ENCODE measurements around the gene INO80E. TPM values are rescaled to one million over a fixed set of nuclear protein-coding genes. Genes with fewer than 3 reads are reported as not detected.

Gene INO80E
- polyA plus RNA-seq, 1 of the 3 experiments (the other 2 are of a cell fraction): 46.6 TPM

DNA sequence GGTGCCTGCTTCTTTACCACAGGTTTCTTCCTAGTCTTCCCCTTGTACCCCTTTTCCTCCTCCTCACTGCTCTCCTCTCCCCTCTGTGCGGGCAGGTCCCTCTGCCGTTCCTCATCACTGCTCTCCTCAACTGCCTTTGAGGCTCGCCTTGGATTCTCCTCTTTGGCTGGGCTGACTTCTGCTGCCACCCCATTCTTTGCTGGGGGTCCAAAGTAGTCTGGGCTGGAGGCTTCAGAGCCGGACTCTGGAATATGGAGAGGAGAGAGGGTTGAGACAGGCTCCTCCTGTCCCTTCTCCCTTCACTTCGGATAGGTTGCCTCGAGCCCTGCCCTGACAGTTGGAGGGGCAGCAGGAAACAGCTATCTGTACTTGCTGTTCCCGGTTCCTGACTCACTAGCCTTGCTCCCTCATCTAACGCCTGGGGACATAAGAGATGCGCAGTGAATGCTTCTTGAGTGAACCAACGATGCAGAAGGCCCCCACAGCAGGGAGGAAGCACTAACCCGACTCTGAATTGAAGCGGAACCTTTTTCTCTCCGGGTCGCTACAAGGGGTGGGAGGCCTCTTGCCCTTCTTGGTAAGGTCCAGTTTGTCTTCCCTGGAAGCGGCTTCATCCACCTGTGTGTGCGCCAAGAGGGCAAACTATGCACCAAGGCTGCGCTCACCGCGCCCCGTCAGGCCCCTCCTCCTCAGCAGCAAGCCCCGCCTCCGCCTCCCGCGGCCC is 1.3 kb upstream of the INO80E start:
- peaks cover 0 to 14% of the 10 kb centered on the region in 2 experiments; a peak in 1 of 4 replicates for H3K4me1 ChIP-seq (ENCODE audit: control insufficient read depth in 1 of 2, insufficient read depth in 2 of 2, low read depth in 1 of 2, low read length in 1 of 2)
- H3K9me3 ChIP-seq: no peaks in the 10 kb centered on the region
- peak overlapping the region; percentile 99 for H3K4me2 ChIP-seq
- no peaks in the 10 kb centered on the region for H4K20me1 ChIP-seq (ENCODE audit: insufficient read depth)
- ChIA-PET POLR2A (interaction anchor here (0.6 to 1.3 kb wide), 6 partner anchors 12 to 95 kb away, joined by 3 to 4 read pairs (median 4); partner anchors contain the start of genes SEZ6L2, TAOK2 and TMEM219), CTCF (interaction anchor here (1.0 to 2.8 kb wide), 5 partner anchors 11 to 204 kb away, joined by 3 to 11 read pairs (median 6); partner anchors contain the start of genes KIF22 and TLCD3B)
- H2AFZ ChIP-seq (ENCODE audit: low read depth): peak overlapping the region; percentile 97
- peaks cover 10% of the 10 kb centered on the region for H3F3A ChIP-seq (replicated peaks; ENCODE audit: insufficient read depth)
- H3K4me3 ChIP-seq (ENCODE audit: low read depth in 2 of 2, low read length in 1 of 2): peak overlapping the region; percentile 87 to 92
- peaks cover 19% of the 10 kb centered on the region; the same call in 1 of the 2 replicates for H3K79me2 ChIP-seq (ENCODE audit: insufficient read depth)
- TF ChIP-seq GABPA (IDR thresholded peaks at IDR 0.05; ENCODE audit: low read depth) (no peak), MXI1 (IDR thresholded peaks at IDR 0.05; ENCODE audit: low read depth, low read length) (no peak), CHD2 (IDR thresholded peaks at IDR 0.05; ENCODE audit: low read length, partially characterized antibody) (no peak), EZH2phosphoT487 (IDR thresholded peaks at IDR 0.05; ENCODE audit: borderline replicate concordance, low read depth) (no peak), FOXM1 (IDR thresholded peaks at IDR 0.05; ENCODE audit: low read depth) (no peak), POLR2AphosphoS5 (IDR thresholded peaks at IDR 0.05; ENCODE audit: low read depth, low read length) (no peak), FOXJ3 (CRISPR knock-in tag; IDR thresholded peaks at IDR 0.05) (no peak), NFIC (IDR thresholded peaks at IDR 0.05; ENCODE audit: borderline replicate concordance) (no peak), RXRA (IDR thresholded peaks at IDR 0.05; ENCODE audit: borderline replicate concordance, low read depth) (no peak), RAD21 (IDR thresholded peaks at IDR 0.05; ENCODE audit: low read length) (no peak), GATA2 (CRISPR knock-in tag; IDR thresholded peaks at IDR 0.05) (no peak), JUND (IDR thresholded peaks at IDR 0.05) (no peak)
- TF ChIP-seq, protein P1, sequence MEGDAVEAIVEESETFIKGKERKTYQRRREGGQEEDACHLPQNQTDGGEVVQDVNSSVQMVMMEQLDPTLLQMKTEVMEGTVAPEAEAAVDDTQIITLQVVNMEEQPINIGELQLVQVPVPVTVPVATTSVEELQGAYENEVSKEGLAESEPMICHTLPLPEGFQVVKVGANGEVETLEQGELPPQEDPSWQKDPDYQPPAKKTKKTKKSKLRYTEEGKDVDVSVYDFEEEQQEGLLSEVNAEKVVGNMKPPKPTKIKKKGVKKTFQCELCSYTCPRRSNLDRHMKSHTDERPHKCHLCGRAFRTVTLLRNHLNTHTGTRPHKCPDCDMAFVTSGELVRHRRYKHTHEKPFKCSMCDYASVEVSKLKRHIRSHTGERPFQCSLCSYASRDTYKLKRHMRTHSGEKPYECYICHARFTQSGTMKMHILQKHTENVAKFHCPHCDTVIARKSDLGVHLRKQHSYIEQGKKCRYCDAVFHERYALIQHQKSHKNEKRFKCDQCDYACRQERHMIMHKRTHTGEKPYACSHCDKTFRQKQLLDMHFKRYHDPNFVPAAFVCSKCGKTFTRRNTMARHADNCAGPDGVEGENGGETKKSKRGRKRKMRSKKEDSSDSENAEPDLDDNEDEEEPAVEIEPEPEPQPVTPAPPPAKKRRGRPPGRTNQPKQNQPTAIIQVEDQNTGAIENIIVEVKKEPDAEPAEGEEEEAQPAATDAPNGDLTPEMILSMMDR (IDR thresholded peaks at IDR 0.05): no peak
- TF ChIP-seq, protein P2, sequence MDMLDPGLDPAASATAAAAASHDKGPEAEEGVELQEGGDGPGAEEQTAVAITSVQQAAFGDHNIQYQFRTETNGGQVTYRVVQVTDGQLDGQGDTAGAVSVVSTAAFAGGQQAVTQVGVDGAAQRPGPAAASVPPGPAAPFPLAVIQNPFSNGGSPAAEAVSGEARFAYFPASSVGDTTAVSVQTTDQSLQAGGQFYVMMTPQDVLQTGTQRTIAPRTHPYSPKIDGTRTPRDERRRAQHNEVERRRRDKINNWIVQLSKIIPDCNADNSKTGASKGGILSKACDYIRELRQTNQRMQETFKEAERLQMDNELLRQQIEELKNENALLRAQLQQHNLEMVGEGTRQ (IDR thresholded peaks at IDR 0.05; ENCODE audit: borderline replicate concordance, low read depth, low read length): no peak
- H3K9ac ChIP-seq: peak overlapping the region; percentile 90
- no peaks in the 10 kb centered on the region for H3K27me3 ChIP-seq (ENCODE audit: insufficient read depth)
- 21% methylated on average over 14 of the region's 24 CpGs for WGBS (ENCODE audit: low lambda C conversion rate)
- DNase-seq: peak; percentile 58
- H3K27ac ChIP-seq (ENCODE audit: low read depth in 2 of 2, low read length in 1 of 2): peak overlapping the region; percentile 94
- H3K9me2 ChIP-seq: no peaks in the 10 kb centered on the region
- H3K36me3 ChIP-seq (replicated peaks in 1 of 2; ENCODE audit: control insufficient read depth in 1 of 2, insufficient read depth in 2 of 2, low read length in 1 of 2): peaks cover 5 to 40% of the 10 kb centered on the region in 2 experiments

Data from SK-N-SH (cell line).